ENCODE results near the gene AP1M2. TPM values are rescaled to one million over a fixed set of nuclear protein-coding genes. Genes with fewer than 3 reads are reported as not detected.
"Not testable (repeated sequence)": the region's sequence is repeated elsewhere in the genome, so short reads cannot be mapped to it uniquely, and the experiment has no call there.

Gene AP1M2
- polyA plus RNA-seq, 4 donors: 43.0 to 56.7 (median 47.6) TPM

DNA sequence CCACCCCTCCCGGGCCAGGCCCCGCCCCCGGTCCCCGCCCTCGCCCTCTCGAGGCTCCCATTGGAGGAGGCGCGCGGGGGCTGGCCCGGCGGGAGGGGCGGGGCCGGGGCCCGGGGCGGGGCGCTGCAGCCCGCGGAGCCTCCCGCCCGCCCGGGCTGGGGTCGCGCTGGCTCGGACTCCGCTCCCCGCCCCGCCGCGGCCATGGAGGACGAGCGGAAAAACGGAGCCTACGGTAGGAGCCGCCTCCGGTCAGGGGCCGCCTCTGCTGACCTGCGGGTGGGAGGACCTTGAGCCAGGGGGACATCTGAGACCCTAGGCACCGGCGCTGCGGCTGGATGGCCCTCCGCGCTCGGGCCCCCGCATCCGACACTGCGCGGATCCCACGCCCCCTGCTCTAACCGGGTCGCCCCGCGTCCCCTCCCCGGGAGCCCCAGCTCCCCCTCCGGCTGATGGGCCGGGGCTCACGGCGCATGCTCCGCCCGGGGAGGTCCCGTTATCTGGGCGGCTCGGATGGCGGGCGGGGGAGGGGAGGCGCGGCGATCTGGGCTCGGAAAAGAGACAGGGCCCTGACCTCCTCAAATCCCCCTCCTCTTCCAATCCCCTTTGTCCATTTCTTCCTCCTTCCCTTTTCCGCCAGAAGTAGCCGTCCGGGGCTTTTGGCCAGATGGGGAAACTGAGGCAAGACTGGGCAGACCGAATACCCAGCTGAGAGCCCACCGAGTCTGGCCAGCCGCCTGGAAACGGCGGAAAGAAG is 15.4 kb upstream of the AP1M2 start:
- DNase-seq (ENCODE audit: low read depth in 4 of 4, low spot score in 3 of 4): peak in 3 of 4 donors; percentile 48 to 62 (median 52)

DNA sequence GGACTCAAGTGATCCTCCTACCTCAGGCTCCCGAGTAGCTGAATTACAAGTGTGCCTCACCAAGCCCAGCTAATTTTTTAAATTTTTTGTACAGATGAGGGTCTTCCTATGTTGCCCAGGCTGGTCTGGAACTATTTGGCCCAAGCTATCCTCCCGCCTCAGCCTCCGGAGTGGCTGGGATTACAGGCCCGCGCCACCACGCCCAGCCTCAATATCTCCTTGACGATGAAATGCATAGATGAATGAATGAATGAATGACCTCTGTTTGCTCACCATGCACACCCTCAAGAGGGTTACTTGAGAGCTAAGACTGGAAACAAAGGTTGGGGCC is 14.9 kb upstream of the AP1M2 start:
- no peak for DNase-seq (ENCODE audit: low read depth in 4 of 4, low spot score in 3 of 4)

DNA sequence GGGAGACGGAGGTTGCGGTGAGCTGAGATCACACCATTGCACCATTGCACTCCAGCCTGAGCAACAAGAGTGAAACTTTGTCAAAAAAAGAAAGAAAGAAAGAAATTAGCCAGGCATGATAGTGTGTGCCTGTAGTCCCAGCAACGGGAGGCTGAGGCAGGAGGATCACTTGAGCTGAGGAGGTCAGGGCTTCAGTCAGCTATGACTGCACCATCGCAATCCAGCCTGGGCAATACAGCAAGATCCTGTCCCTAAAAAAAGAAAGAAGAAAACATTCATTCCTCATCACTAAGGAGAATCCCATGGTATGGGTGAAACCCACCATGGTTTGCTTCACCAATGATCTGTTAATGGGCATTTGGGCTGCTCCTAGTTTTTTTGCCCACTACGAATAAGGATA is 13.0 kb upstream of the AP1M2 start:
- DNase-seq (ENCODE audit: low read depth in 4 of 4, low spot score in 3 of 4): no peak

DNA sequence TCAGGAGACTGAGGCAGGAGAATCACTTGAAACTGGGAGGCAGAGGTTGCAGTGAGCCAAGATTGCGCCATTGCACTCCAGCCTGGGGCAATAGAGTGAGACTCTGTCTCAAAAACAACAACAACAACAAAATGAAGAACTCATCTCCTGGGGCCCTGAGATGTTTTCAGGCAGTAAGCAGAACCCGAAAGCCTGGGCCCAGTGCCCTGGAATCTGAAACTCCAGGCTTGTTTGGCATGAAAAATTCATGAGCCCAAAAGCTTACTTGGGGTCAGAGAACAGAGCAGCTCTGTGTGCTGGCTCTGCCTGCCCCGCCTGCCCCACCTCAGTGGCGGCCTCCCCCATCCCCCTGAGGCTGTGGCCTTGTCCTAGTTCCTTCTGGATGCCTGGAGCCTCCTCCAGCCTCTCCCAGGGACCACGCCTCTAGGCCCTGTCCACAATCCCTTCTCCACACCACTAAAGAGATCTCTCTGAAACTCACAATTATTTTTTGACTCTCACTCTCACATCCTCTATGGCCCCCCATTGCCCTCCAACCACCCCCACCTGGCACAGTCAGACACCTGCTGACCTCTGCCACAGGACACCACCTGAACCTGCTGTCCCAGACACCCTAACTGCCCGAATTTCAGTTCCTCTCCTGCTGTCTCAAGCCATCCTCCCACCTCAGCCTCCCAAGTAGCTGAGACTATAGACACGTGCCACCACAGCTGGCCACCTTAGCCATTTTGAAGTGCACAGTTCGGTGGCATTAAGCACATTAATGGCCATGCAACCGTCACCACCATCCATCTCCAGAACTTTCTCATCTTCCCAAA is 6.9 kb upstream of the AP1M2 start:
- DNase-seq (ENCODE audit: low read depth in 4 of 4, low spot score in 3 of 4): no peak

DNA sequence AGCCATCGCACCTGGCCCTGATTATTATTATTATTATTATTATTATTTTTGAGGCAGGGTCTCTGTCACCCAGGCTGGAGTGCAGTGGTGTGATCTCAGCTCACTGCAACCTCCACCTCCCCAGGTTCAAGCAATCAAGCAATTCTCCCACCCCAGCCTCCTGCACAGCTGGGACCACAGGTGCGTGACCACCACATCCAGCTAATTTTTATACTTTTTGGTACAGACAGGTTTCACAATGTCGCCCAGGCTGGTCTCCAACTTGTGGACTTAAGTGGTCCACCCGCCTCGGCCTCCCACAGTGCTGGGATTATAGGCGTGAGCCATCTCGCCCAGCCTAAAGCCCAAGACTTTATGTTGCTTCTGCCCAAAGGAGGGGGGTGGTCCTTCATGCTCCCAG is 6.0 kb upstream of the AP1M2 start:
- no peak for DNase-seq (ENCODE audit: low read depth in 4 of 4, low spot score in 3 of 4)

DNA sequence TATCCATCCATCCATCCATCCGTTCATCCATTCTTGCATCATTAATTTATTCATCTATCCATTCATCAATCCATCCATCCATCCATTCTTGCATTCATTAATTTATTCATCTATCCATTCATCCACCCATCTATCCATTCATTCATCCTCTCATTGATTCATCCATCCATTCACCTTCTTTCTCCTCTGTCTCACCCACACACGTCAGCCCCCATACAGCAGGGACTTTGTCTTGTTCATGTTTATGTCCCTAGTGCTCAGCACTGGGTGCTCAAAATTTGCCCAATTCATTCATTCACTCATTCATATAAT is 683 bp upstream of the AP1M2 start:
- DNase-seq (ENCODE audit: low read depth in 4 of 4, low spot score in 3 of 4): no peak

DNA sequence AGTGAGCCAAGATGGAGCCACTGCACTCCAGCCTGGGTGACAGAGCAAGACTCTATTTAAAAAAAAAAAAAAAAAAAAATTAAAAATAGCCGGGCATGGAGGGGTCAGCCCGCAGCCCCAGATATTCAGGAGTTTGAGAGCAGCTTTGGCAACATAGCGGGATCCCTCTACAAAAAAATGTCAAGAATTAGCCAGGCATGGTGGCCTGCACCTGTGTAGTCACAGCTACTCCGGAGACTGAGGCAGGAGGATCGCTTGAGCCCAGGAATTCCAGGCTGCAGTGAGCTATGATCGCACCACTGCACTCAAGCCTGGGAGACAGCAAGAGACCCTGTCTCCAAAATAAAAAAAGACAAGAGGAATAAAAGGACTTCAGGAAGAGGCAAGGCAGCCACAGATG is 716 bp downstream of the AP1M2 start:
- DNase-seq (ENCODE audit: low read depth in 4 of 4, low spot score in 3 of 4): no peak

DNA sequence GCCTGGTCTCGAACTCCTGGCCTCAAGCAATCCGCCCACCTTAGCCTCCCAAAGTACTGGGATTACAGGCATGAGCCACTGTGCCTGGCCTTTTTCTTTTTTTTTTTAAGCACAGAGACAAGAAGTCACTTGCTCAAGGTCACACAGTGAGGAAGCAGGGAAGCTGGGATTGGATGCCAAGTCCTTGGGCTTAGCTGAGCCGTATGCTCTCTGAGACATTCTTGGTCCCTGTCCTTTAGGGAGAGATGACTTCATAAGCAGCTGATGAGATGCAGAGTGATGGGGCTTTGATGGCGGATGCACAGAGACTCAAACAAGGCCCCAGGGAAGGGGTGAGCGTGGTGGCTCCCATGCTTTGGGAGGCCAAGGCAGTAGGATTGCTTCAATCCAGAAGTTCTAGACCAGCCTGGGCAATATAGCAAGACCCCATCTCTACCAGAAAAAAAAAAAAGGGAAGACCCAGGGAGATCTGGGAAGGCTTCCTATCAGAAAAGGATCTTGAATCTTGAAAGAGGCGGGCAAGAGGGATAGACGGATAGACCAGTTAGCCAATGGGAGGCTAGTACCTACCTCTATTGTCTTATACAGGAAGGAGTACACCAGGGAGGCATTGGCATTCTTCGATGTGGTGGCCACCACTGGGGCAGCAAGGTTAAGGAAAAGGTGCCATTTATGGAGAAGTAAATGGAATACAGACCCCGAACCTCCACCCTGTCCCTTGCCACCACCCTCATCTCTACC is 3.9 kb downstream of the AP1M2 start:
- no peak for DNase-seq (ENCODE audit: low read depth in 4 of 4, low spot score in 3 of 4)

DNA sequence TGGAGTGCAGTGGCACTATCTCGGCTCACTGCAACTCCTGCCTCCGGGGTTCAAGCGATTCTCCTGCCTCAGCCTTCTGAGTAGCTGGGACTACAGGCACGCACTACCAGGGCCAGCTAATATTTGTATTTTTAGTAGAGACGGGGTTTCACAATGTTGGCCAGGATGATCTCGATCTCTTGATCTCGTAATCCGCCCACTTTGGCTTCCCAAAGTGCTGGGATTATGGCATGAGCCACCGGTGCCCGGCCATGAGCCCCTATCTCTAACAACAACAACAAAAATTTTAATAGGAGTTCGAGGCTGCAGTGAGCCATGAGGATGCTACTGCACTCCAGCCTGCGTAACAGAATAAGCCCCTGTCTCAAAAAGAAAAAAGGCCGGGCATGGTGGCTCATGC is 5.0 kb downstream of the AP1M2 start:
- DNase-seq (ENCODE audit: low read depth in 4 of 4, low spot score in 3 of 4): no peak

DNA sequence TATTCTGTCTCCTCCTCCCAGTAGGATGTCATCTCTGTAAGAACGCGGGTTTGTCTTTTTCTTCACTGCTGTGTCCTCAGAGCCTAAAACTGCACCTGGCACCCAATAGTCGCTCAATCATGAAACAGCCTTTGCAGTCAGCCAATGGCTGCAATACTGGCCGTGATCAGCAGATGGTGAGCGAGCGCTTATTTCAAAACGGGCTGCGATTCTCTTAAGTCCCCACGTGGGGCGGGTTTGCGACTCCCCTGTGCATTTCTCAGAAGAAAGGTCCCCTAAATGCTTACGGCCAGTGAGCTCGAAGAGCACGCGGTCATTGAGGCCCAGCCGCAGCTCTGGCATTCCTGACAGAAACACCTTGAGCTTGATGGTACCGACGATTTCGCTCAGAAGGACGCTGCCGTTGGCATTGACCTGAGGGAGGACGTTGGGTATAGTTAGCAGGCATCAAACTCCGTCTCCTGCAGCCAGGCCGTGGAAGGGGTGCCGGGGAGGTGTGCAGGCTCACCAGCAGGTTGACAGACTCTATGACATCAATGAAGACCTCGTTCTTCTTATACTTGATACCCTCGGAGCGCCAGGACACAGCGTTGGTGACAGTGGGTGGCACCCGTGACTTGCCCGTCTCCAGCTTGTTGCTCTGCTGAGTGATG is 6.0 kb downstream of the AP1M2 start:
- peak in 1 of 4 donors; percentile 88 for DNase-seq (ENCODE audit: low read depth in 4 of 4, low spot score in 3 of 4)

DNA sequence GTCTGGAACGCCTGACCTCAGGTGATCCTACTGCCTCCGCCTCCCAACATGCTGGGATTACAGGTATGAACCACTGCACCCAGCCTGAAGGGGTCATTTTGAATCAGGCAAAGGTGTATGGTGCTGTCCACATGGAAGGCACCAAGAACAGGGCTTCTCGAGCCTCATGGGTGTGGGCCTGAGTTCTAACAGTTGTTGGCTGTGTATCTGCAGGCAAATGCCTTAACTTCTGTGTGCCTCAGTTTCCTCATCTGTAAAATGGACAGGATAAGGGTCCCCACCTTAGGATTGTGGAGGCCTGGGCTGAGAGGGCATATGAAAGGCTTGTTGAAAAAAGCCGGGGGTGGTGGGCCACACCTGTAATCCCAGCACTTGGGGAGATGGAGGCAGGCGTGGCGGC is 9.2 kb downstream of the AP1M2 start:
- DNase-seq (ENCODE audit: low read depth in 4 of 4, low spot score in 3 of 4): no peak

DNA sequence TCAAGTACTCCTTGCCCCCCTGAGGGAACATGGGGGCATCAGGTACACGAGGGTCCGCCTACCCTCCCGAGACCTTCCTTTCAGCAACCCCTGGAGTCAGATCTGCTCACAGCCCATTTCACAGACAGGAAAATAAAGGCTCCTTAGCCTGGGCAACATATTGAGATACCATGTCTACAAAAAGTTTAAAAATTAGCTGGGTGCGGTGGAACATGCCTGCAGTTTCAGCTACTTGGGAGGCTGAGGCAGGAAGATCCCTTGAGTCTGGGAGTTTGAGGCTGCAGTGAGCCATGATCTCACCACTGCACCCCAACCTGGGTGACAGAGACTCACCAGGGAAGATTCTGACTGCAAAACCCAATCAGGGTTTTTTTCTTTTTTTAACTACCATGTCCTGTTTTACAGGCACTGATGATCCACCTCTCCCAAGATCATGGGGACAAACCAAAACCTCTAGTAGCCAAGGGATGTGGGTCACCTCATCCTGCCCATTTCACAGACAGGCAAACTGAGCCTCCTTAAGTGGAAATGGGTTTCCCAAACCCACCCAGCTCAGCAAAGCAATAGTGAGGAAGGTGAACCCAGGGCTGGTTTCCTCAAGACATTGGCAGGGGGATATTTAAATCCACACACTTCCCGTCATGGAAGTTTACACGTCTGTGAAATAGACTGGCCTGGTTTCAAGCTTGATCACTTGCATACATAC is 11.9 kb downstream of the AP1M2 start:
- no peak for DNase-seq (ENCODE audit: low read depth in 4 of 4, low spot score in 3 of 4)

DNA sequence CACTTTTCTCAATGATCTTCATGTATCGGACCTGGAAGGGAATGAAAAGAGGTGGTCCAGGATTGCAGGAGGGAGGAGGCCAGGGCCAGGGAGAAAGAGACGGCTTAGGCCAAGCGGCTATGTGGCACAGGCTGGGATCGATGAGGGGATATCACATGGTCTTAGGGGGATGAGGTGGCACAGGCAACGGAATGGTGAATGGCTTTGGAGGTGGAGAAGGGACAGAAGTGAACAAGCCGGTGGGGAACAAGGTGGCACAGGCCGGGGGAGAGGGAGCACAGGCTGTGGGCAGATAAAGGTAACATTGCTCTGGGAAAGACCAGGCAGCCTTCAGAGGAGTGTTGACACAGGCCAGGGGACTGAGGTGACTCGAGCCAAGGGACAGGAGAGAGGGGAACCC is 12.7 kb downstream of the AP1M2 start:
- no peak for DNase-seq (ENCODE audit: low read depth in 4 of 4, low spot score in 3 of 4)

DNA sequence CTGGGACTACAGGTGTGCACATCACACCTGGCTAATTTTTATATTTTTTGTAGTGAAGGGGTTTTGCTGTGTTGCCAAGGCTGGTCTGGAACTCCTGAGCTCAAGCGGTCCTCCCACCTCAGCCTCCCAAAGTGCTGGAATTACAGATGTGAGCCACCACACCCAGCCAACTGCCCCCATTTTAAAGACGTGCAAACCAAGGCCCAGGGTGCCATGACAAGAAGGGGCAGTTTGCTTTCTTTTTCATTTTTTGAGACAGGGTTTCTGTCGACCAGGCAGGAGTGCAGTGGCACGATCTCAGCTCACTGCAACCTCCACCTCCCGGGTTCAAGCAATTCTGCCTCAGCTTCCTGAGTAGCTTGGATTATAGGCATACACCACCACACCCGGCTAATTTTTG is 13.3 kb downstream of the AP1M2 start:
- DNase-seq (ENCODE audit: low read depth in 4 of 4, low spot score in 3 of 4): not testable (repeated sequence)

DNA sequence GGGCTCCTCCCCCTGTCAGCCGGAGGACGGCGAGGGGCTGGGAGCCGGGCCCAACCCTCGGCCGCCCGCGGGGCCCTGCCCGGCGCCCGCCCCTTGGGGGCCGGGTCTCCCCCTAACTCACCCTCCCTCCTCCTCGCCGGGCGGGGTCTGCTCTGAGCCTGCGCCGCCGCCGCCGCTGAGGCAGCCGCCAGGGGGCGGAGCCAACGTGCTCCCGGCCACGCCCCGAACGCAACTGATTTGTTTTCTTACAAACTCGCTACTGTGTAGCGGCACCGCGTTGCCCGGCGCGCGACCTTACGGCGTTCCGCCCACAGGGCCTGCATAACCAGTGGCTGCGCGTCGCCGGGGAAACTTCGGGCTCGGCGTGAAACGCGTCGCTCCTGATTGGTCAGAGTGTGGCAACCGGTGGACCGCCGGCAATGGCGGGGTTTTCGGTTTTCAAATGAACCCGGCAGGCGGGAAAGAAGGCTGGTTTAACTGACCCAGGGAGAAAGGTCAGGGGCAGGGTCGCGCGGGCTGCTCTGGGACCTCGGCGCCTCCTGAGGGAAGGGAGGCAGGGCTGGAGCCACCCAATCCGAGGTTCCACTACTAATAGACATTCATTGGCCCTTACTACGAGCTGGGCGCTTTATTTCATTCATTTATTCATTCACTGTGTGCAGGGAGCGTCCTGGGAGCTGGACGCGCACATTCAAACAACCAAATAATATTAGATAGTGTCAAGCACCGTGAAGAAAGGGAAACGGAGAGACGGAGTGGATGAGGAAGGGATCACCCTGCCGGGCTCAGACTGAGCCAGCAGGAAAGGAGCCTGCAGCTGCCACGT is 18.1 kb downstream of the AP1M2 start, which contains the start of gene CDKN2D:
TSS of gene CDKN2D (minus strand) at position 154 of the 826 bp plus-strand sequence. CDS start 326 bp downstream, outside the sequence.
- peak; percentile 97 to 99 (median 98) for DNase-seq (ENCODE audit: low read depth in 4 of 4, low spot score in 3 of 4)

DNA sequence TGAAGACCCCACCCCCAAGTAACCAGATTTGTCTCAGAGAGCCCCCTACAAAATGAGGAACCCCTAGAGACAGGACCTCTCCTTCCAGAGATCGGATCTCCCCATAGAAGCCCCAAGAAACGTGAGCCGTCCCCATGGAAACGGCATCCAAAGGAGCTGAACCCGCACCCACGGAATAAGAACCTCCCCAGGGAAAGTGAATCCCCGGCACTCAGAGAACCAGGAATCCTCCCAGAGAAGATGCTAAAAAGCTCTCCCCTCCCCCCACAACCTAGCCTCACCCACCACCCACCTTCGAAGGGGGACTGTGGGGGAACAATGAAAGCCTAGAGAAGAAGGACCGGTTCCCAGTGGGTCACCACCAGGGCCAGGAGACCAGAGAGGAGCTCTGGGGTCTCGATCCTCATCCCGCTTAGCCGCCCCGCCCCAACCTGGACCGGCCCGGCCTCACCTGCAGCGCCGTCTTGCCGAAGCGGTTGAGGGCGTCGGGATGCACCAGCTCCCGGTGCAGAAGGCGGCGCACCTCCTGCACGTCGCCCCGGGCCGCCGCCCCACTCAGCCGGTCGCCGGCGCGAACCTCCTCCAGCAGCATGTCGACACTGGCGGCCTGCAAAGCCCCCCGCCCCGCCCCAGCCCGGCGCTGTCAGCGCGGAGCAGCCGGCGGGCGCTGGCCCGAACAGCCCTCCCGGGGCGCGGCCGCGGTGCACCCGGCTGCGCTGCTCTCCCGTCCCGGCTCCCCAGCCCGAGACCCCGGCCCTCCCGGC is 18.9 kb downstream of the AP1M2 start:
- no peak for DNase-seq (ENCODE audit: low read depth in 4 of 4, low spot score in 3 of 4)

DNA sequence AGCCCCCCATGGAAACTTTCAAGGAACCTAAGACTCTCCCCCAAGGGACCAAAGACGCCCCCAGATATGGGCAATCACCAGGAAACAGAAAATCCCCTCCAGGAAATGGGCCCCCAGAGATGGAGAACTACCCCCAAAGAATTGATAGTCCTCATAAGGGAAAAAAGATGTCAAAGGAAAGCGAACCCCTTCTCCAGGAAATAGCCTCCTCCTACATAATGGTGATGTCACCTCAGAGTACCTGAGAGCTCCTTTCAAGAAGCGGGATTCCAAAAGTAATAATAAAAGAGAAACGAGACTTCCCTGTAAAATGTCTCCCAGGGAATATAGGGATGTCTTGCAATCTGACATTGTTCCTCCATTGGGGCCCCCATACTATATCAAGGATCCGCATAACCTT is 19.5 kb downstream of the AP1M2 start:
- no peak for DNase-seq (ENCODE audit: low read depth in 4 of 4, low spot score in 3 of 4)

DNA sequence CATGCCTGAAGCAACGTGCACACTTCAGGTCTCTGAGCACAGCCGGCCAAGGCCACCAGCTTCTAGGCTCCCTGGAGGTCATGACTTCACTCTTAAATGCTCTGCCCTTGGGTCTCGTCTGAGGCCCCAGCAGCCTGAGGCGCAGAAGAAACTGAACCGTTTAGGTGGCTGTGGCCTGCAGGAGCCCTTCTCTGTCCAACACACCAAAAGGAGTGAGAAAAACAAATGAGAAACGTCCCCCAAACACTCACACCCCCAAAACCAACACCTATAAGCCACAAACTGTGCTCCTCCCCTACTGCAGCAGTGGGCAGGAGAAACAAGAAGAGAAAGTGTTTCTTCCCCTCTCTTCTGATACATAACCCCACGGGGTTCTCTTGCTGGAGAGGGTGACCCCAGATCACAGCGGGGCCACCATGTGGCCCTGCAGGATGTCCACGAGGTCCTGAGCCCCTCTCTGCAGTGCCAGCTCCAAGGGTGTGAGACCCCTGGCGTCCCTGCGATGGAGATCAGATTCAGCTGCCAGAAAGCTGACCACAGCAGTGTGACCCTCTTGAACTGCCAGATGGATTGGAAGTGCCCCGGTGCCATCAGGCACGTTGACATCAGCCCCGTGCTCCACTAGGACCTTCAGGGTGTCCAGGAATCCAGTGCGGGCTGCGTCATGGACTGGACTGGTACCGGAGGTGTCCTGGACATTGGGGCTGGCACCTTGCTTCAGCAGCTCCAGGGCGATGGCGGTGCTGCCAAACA is 20.3 kb downstream of the AP1M2 start:
- no peak for DNase-seq (ENCODE audit: low read depth in 4 of 4, low spot score in 3 of 4)
